Measurements from ENCODE around the gene CCNH.

The CCNH gene

DNA sequence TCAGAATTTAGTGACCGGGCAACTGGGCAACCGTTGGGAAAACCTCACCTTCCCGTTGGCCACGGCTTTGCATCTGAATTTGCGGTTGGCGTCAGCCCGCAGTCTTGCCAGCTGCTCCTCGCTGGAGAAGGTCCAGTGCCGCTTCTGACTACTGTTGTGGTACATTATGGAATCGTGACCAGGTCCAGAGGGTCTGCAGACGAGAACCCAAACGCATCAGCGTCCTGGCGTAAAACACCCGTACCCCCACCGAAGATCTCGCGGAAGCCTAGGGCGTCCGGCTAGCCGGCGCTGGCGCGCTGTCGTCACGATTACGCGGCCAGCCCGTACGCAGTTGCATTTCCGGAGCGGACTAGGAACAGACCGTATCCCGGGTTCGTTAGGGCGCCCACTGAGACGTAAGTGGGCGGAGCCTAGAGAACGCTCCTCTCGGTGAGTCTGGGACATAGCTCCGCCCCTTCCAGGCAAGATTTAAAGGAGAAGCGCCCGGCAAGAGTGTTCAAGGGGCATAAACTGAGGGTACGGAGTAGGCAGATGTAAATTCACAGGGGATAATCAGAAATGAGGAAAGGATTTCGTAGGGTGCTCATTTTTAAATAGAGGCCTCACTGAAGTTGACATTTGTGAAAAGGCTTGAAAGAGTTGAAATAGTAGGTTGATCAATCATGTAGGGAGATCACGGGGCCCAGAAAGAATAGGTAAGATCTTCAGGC, at the start of gene CCNH:
Gene CCNH, minus strand, starts transcription at position 301 of the 713 bp plus-strand sequence. Its CDS starts 136 bp downstream, at position 165.
- peak within 1 kb of the TSS; percentile 87 for H3K4me3 Mint-ChIP-seq
- CTCF ChIA-PET, result interaction anchor here (3.2 kb wide), 1 partner anchor 13 kb away, joined by 15 read pairs; no protein-coding TSS in a partner anchor
- peak within 1 kb of the TSS; percentile 94 for H3K27ac Mint-ChIP-seq
- H3K27me3 Mint-ChIP-seq, result peaks cover 4% of the 10 kb centered on the region
- H3K9me3 Mint-ChIP-seq, result no peaks in the 10 kb centered on the region
- peaks cover 27% of the 10 kb centered on the region for H3K36me3 Mint-ChIP-seq
- peak; percentile 98 for DNase-seq
- peaks cover 39% of the 10 kb centered on the region for H3K4me1 Mint-ChIP-seq

DNA sequence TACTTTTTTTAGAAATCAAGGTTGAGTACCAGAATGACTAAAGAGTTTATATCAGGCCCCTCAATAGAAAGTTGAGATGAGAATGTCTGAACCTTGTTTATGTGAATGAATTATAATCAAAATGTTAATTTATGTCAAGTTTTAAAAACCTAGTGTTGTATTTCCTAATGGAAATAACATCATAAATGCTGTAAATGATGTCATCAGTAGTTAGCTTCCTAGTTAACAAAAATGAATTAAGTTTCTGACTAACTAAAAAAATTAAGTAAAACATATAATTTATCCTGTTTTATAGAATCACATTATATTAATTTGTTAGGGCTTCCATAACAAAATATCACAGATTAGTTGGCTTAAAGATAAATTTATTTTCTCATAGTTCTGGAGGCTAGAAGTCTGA, 45.0 kb upstream of the CCNH start:
- H3K4me1 Mint-ChIP-seq, result peaks cover 6% of the 10 kb centered on the region
- peaks cover 1% of the 10 kb centered on the region for H3K27me3 Mint-ChIP-seq
- no peak for DNase-seq
- CTCF ChIA-PET, result no interaction called here
- no peak overlapping the region for H3K4me3 Mint-ChIP-seq
- H3K36me3 Mint-ChIP-seq, result no peaks in the 10 kb centered on the region
- no peaks in the 10 kb centered on the region for H3K9me3 Mint-ChIP-seq
- H3K27ac Mint-ChIP-seq, result no peak overlapping the region

DNA sequence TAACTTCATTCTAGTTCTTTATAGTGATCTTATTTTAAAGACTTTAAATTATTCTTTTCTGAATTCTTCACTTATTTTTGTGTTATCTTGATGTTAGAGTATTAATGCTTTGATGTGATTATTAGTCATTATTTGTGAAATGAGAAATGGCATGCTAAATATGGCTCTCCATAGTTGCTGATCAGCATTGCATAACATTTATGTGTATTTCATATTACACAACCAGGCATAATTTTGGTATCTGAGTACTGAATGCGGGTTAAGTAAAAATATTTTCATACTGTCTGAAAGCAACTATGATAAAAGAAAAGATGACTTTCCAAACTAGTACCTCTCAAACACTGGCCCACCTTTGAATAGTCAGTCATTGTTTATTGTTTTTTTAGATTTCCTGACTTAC, 41.1 kb upstream of the CCNH start:
- Mint-ChIP-seq H3K36me3 (no peaks in the 10 kb centered on the region), H3K4me3 (no peak overlapping the region), H3K9me3 (no peaks in the 10 kb centered on the region), H3K27me3 (peaks cover 8% of the 10 kb centered on the region), H3K4me1 (peaks cover 12% of the 10 kb centered on the region), H3K27ac (no peak overlapping the region)
- DNase-seq, result no peak
- CTCF ChIA-PET, result no interaction called here

DNA sequence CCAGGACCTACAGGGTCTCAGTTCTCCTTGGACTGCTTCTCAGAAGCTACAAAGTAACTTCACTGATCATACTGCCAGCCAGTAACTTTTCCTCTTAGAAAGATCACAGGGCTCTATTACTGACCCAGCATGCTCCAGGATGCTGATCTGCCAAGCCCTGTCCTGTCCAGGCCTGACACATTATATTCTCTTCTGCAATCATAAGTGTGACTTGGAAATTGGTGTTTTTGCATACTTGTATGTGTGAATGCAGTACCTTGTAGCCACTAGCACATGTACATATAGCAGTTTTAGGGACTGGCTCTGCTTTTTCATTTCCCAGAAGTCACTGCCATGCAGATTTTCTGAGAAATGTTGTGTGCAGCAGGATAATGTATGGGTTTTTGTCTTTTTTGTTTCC, 40.1 kb upstream of the CCNH start:
- Mint-ChIP-seq H3K36me3 (no peaks in the 10 kb centered on the region), H3K27me3 (peaks cover 8% of the 10 kb centered on the region), H3K4me1 (peaks cover 12% of the 10 kb centered on the region), H3K9me3 (no peaks in the 10 kb centered on the region), H3K27ac (peak overlapping the region; percentile 31), H3K4me3 (no peak overlapping the region)
- no peak for DNase-seq
- CTCF ChIA-PET, result no interaction called here

DNA sequence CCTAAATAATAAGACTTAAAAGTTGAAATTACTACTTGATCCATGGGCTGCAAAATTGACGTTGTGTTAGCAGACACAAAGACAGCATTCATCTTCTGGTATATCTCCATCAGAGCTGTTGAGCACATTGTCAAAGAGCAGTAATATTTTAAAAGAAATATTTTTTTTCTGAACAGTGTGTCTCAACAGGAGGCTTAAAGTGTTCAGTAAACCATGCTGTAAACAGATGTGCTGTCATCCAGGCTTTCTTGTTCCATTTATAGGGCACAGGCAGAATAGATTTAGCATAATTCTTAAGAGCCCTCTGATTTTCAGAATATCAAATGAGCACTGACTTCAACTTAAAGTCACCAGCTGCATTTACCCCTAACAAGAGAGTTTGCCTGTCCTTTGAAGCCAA, 29.7 kb upstream of the CCNH start:
- no peak for DNase-seq
- no peaks in the 10 kb centered on the region for H3K9me3 Mint-ChIP-seq
- H3K4me3 Mint-ChIP-seq, result no peak overlapping the region
- H3K27ac Mint-ChIP-seq, result no peak overlapping the region
- CTCF ChIA-PET, result no interaction called here
- H3K27me3 Mint-ChIP-seq, result no peaks in the 10 kb centered on the region
- H3K36me3 Mint-ChIP-seq, result no peaks in the 10 kb centered on the region
- H3K4me1 Mint-ChIP-seq, result no peaks in the 10 kb centered on the region

DNA sequence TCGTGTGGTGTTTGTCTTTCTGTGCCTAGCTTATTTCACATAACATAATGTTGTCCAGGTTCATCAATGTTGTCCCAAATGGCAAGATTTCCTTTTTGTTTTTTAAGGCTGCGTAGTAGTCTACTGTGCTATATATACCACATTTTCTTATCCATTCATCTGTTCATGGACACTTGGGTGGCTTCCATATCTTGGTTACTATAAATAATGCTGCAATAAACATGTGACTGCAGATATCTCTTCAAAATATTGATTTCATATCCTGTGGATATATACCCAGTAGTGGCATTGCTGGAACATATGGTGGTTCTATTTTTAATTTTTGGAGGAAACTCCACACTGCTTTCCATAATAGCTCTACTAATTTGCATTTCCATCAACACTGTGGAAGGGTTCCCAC, 25.5 kb upstream of the CCNH start:
- H3K36me3 Mint-ChIP-seq, result no peaks in the 10 kb centered on the region
- H3K4me1 Mint-ChIP-seq, result no peaks in the 10 kb centered on the region
- H3K4me3 Mint-ChIP-seq, result no peak overlapping the region
- DNase-seq, result no peak
- no peaks in the 10 kb centered on the region for H3K9me3 Mint-ChIP-seq
- CTCF ChIA-PET, result no interaction called here
- H3K27me3 Mint-ChIP-seq, result no peaks in the 10 kb centered on the region
- no peak overlapping the region for H3K27ac Mint-ChIP-seq

DNA sequence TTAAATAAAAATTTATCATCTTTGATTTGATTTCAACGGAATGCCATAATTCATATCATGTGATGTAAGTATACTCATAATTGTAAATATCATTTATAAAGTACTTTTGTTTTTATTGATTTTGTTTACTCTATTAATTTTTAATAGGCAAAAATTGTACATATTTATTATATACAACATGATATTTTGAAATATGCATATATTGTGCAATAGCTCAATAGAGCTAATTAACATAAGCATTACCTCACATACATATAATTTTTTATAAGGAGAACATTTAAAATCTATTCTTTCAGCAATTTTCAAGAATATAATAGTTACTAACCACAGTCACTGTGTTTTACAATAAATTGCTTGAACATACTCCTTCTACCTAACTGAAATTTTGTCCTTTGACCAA, 25.0 kb upstream of the CCNH start:
- Mint-ChIP-seq H3K4me3 (no peak overlapping the region), H3K27ac (no peak overlapping the region), H3K36me3 (no peaks in the 10 kb centered on the region), H3K27me3 (no peaks in the 10 kb centered on the region), H3K9me3 (no peaks in the 10 kb centered on the region), H3K4me1 (no peaks in the 10 kb centered on the region)
- DNase-seq, result no peak
- CTCF ChIA-PET, result no interaction called here

DNA sequence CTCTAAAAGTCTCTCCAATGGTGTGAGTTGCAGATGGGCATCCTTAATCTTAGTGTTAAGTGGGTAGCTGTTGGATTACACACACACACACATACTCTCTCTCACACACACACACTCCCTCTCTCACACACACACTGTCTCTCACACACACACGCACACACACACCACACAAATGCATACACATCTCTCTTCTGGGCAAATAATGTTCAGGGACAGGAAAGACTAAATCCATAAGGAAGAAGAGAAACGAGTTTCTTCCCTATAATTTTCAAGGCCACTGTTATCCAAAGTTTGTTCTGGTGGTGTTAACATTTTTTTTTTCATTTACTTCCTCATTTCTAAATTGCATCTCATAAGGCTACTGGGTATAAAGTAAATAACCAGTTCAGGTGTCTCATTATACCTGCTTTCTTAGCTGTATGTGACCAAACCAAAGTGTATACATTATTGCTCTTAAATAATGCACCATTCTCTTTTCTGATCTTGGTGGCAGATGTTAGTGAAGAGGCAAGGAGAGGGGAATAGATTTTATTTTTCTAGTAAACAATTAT, 22.5 kb upstream of the CCNH start:
- Mint-ChIP-seq H3K36me3 (no peaks in the 10 kb centered on the region), H3K27ac (no peak overlapping the region), H3K4me1 (no peaks in the 10 kb centered on the region), H3K4me3 (no peak overlapping the region), H3K9me3 (no peaks in the 10 kb centered on the region), H3K27me3 (peaks cover 6% of the 10 kb centered on the region)
- CTCF ChIA-PET, result no interaction called here
- no peak for DNase-seq

DNA sequence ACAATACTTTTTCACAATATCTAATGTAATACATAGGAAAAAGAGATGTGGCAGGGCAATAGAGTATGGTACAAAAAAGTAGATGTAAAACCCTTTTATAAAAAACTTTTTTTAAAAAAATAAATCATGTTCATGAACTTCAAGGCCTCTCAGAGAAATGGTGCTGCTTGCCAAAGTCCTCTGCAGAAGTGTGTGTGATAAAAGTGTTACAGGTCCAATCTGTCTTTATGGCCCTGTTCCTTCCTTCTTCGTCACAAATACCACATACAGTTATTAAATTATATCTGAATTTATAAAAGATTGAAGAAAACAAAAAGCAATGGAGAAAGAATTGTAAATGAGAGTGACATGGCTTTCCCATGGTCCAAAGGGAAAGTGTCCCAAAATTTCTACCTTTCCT, 21.7 kb upstream of the CCNH start:
- DNase-seq, result no peak
- Mint-ChIP-seq H3K36me3 (no peaks in the 10 kb centered on the region), H3K27ac (no peak overlapping the region), H3K27me3 (peaks cover 6% of the 10 kb centered on the region), H3K4me3 (no peak overlapping the region), H3K9me3 (no peaks in the 10 kb centered on the region), H3K4me1 (no peaks in the 10 kb centered on the region)
- CTCF ChIA-PET, result no interaction called here

DNA sequence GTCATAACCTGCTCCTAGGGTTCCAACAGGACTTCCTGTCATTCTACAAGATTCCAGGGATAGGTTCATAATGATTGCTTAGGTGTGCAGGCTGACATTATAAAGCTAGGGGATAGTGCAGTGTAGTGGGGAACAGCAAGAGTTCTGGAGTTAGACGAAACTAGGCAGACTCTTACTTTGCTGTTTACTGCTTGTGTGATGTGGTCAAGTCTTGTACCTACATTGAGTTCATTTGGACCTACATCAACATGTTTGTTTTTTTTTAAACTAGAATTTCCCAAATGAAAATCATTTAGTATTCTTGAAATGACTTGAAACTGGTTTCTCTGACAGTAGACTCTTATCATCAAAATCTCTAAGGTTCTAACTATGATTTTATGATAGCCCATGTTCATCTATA, 21.2 kb upstream of the CCNH start:
- no peak overlapping the region for H3K27ac Mint-ChIP-seq
- CTCF ChIA-PET, result no interaction called here
- H3K9me3 Mint-ChIP-seq, result no peaks in the 10 kb centered on the region
- no peaks in the 10 kb centered on the region for H3K36me3 Mint-ChIP-seq
- no peak overlapping the region for H3K4me3 Mint-ChIP-seq
- peaks cover 6% of the 10 kb centered on the region for H3K27me3 Mint-ChIP-seq
- DNase-seq, result no peak
- no peaks in the 10 kb centered on the region for H3K4me1 Mint-ChIP-seq

DNA sequence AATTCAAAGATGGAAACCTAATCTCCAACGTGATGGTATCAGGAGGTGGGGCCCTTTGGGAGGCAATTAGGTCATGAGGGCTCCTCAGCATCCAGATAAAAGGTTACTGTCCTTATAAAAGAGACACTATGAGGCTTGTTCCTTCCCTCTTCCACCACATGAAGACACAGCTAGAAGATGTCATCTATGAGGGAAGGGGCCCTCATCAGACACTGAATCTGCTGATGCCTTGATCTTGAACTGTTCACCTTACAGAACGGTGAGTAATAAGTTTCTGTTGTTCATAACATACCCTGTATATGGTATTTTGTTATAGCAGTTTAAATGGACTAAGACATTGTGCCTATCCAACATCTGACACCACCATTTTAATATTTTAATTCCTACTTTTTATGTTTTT, 19.7 kb upstream of the CCNH start:
- peaks cover 6% of the 10 kb centered on the region for H3K27me3 Mint-ChIP-seq
- no peaks in the 10 kb centered on the region for H3K9me3 Mint-ChIP-seq
- no peak overlapping the region for H3K27ac Mint-ChIP-seq
- no peak for DNase-seq
- no peaks in the 10 kb centered on the region for H3K4me1 Mint-ChIP-seq
- CTCF ChIA-PET, result no interaction called here
- H3K36me3 Mint-ChIP-seq, result no peaks in the 10 kb centered on the region
- no peak overlapping the region for H3K4me3 Mint-ChIP-seq

DNA sequence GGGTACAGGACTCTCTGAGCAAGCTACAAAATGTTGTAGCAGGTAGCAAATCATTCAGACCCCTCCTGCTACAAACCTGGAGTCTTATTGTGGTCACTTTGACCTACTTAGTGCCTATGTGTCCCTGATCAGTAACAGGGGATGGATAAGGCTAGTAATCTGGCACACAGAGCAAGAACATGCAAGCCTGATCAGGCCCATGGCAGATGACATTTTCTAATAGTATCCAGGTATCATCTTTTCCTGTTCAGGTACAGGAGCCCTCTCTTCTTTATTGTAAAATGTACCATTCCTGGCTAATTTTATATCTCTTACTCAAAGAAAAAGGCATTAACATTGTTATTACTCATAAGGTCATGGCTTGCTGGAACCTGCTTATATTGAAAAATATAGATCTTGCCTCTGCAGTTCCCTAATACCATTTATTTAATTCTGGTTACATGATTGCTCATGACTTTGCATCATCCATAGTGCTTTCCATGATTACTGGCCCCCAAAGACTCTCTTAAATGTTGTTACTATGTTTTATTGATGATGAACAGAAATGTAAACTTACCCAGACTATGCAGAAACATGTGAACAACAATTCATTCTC, 18.2 kb upstream of the CCNH start:
- Mint-ChIP-seq H3K36me3 (no peaks in the 10 kb centered on the region), H3K27ac (no peak overlapping the region), H3K4me3 (no peak overlapping the region), H3K9me3 (no peaks in the 10 kb centered on the region), H3K27me3 (peaks cover 6% of the 10 kb centered on the region), H3K4me1 (no peaks in the 10 kb centered on the region)
- CTCF ChIA-PET, result no interaction called here
- no peak for DNase-seq

DNA sequence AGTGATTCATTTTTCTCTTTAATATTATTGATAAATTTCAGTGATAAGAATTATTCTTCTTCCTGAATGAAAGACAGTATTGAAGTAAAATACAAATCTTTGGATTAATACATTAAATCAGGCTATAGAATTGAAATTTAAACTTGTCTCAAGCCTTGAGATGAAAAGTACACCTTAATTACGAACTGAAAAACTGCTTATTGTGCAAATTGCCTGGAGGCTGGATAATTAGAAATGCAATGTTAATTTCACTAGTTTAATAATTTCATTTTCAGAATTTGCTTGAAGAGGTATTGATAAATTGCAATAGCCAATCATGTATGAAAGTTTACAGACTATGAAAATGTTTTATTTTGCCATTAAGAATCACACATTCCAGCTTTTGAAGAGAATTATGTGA, 11.0 kb upstream of the CCNH start:
- no peaks in the 10 kb centered on the region for H3K4me1 Mint-ChIP-seq
- CTCF ChIA-PET, result no interaction called here
- DNase-seq, result no peak
- no peaks in the 10 kb centered on the region for H3K27me3 Mint-ChIP-seq
- no peaks in the 10 kb centered on the region for H3K36me3 Mint-ChIP-seq
- H3K4me3 Mint-ChIP-seq, result no peak overlapping the region
- no peak overlapping the region for H3K27ac Mint-ChIP-seq
- H3K9me3 Mint-ChIP-seq, result no peaks in the 10 kb centered on the region

DNA sequence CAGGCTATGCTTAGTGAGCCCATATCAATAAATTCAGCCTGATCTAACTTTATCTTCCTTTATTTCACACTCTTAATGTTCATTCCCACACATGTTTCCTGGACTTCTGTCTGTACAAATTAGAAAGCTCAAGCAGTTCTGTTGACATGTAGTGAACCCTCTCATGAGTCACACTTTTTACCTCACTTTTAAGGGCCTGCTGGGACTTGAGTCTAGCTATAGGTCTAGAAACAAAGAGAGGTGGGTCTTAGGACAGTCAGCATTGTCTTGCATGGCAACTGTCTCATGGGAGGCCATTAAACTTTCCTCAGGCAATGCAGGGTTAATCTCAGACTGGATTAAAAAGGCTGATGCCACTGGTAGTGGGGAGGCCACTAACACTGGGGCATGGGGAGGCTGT, 8.6 kb upstream of the CCNH start:
- no peaks in the 10 kb centered on the region for H3K36me3 Mint-ChIP-seq
- H3K4me1 Mint-ChIP-seq, result no peaks in the 10 kb centered on the region
- no peak overlapping the region for H3K27ac Mint-ChIP-seq
- H3K27me3 Mint-ChIP-seq, result no peaks in the 10 kb centered on the region
- H3K4me3 Mint-ChIP-seq, result no peak overlapping the region
- H3K9me3 Mint-ChIP-seq, result no peaks in the 10 kb centered on the region
- CTCF ChIA-PET, result no interaction called here
- DNase-seq, result no peak

DNA sequence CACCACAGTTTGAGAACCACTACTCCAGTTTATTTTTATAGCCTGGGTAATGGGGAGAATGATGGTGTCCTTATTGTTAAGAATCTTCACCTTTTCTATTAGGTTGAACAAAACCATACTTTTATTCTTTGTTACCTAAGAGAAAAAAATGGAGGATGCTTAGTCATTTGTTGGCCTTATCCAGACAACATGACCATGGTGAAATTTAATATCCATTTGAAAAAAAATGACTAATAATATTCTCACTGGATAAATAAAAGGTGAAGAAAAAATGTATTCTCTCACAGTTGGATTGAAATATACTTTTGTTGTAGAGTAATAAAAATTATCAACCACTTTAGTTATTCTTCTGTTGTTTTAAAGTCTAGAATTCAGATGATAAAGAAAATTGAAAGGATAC, 5.8 kb upstream of the CCNH start:
- Mint-ChIP-seq H3K36me3 (no peaks in the 10 kb centered on the region), H3K4me1 (no peaks in the 10 kb centered on the region), H3K27ac (no peak overlapping the region), H3K4me3 (no peak overlapping the region), H3K9me3 (no peaks in the 10 kb centered on the region), H3K27me3 (no peaks in the 10 kb centered on the region)
- no peak for DNase-seq
- CTCF ChIA-PET, result no interaction called here
